GM12878 (cell line): Measurements from ENCODE around the gene SECTM1. TPM values are rescaled to one million over a fixed set of nuclear protein-coding genes. Genes with fewer than 3 reads are reported as not detected.

Experiments
- ATAC-seq: fragments of 200-7000 bp; cut with Tn5 transposase; 3 replicates; pipeline ENCODE4 v1.9.1; 2020; ENCODE audit warnings: mild to moderate bottlenecking, moderate library complexity
- BruUV-seq: library from RNA; stranded (reverse); fragments of 400-500 nt; replicated peaks from 2 replicates; lab custom pipeline; 2021; lab: Mats Ljungman, UMichigan
- CTCF ChIA-PET: fragments of 300-600 bp; sonication (Branson Sonifier 250); formaldehyde crosslinking; extraction: SDS; loops from one replicate; lab custom pipeline; 2021; ENCODE audit warnings: inconsistent platforms; lab: Yijun Ruan, JAX
- POLR2A ChIA-PET: fragments of 350-600 bp; formaldehyde crosslinking; extraction: SDS; loops from one replicate; lab custom pipeline; 2021; ENCODE audit warnings: inconsistent platforms; lab: Charles Lee
- RAD21 ChIA-PET: fragments of 300-600 bp; sonication (Branson Sonifier 250); formaldehyde crosslinking; loops from one replicate; lab custom pipeline; 2023; ENCODE audit warnings: antibody characterized with exemption; ENCODE audit not compliant: unreplicated experiment; lab: Charles Lee
- SMC1A ChIA-PET: fragments of 300-600 bp; sonication (Branson Sonifier 250); formaldehyde crosslinking; loops from one replicate; lab custom pipeline; 2023; ENCODE audit not compliant: unreplicated experiment, uncharacterized antibody; lab: Charles Lee
- DNase-seq: peaks from one replicate; pipeline ENCODE4 v3.0.0-alpha.2; 2011; ENCODE audit warnings: low read depth, low spot score
- FAIRE-seq: peaks from 3 replicates; lab custom pipeline; 2011; peaks lifted over from hg19 to GRCh38; lab: Jason Lieb, UNC
- H2AFZ ChIP-seq: 2 replicates; pipeline ENCODE4 v1.6.0; 2011; ENCODE audit warnings: low read depth, low read length, control low read depth; ENCODE audit not compliant: control insufficient read depth
- H3K27ac ChIP-seq: 2 replicates; pipeline ENCODE4 v1.5.1; 2011; ENCODE audit warnings: control low read depth; ENCODE audit not compliant: control insufficient read depth, insufficient read depth
- H3K27me3 ChIP-seq, 2 experiments: replicated peaks in 1 of 2; 2 replicates each; pipeline versions ENCODE4 v1.6.0 to v1.6.1; 2011; ENCODE audit warnings: low read length in 1 of 2; ENCODE audit not compliant: control insufficient read depth in 2 of 2, insufficient read depth in 2 of 2
- H3K36me3 ChIP-seq, 2 experiments: 2 replicates each; pipeline ENCODE4 v1.5.1; 2011; ENCODE audit warnings: low read length in 1 of 2; ENCODE audit not compliant: control insufficient read depth in 2 of 2, insufficient read depth in 2 of 2
- H3K4me1 ChIP-seq: 2 replicates; pipeline ENCODE4 v1.6.1; 2011; ENCODE audit warnings: mild to moderate bottlenecking, low read length, moderate library complexity, mixed read lengths; ENCODE audit not compliant: control insufficient read depth, insufficient read depth
- H3K4me2 ChIP-seq: 2 replicates; pipeline ENCODE4 v1.6.0; 2011; ENCODE audit warnings: control low read depth; ENCODE audit not compliant: control insufficient read depth, insufficient read depth
- H3K4me3 ChIP-seq: fragments of 200-600 bp; sonication (generic); 2 replicates; pipeline ENCODE4 v1.5.1; 2016
- H3K79me2 ChIP-seq: 2 replicates; pipeline ENCODE4 v1.6.0; 2011; ENCODE audit warnings: low read length; ENCODE audit not compliant: control insufficient read depth, insufficient read depth
- H3K9ac ChIP-seq: 2 replicates; pipeline ENCODE4 v1.8.0; 2011; ENCODE audit warnings: low read length, control low read depth, mixed read lengths; ENCODE audit not compliant: control insufficient read depth, insufficient read depth
- H3K9me3 ChIP-seq: replicated peaks from 3 replicates; pipeline ENCODE4 v1.5.1; 2011; ENCODE audit warnings: mild to moderate bottlenecking, low read length; ENCODE audit not compliant: control insufficient read depth, insufficient read depth
- H4K20me1 ChIP-seq: 2 replicates; pipeline ENCODE4 v1.6.0; 2011; ENCODE audit not compliant: control insufficient read depth, insufficient read depth
- CBX5 ChIP-seq: sonication (generic); IDR thresholded peaks from 2 replicates; pipeline ENCODE4 v1.6.1; 2016; ENCODE audit warnings: low read depth, moderate library complexity, mild to moderate bottlenecking, inconsistent platforms
- GATAD2B ChIP-seq: fragments of 450-650 bp; conservative IDR thresholded peaks from 2 replicates; pipeline ENCODE4 v1.6.1; 2017; ENCODE audit warnings: low read depth, mild to moderate bottlenecking, moderate library complexity
- IKZF1 ChIP-seq: fragments of 450-650 bp; conservative IDR thresholded peaks from 2 replicates; pipeline ENCODE4 v1.6.1; 2017; ENCODE audit warnings: antibody characterized with exemption, mild to moderate bottlenecking
- NR2C1 ChIP-seq: fragments of 450-650 bp; IDR thresholded peaks from 2 replicates; pipeline ENCODE4 v1.6.1; 2017; ENCODE audit warnings: antibody characterized with exemption, mild to moderate bottlenecking, moderate library complexity
- PAX8 ChIP-seq: fragments of 450-650 bp; IDR thresholded peaks from 2 replicates; pipeline ENCODE4 v1.6.1; 2017; ENCODE audit warnings: mild to moderate bottlenecking, moderate library complexity
- POLR2AphosphoS5 ChIP-seq: IDR thresholded peaks from 2 replicates; pipeline ENCODE4 v1.6.1; 2011; ENCODE audit warnings: mild to moderate bottlenecking, low read length, inconsistent platforms
- SUZ12 ChIP-seq: fragments of 200-600 bp; sonication (generic); IDR thresholded peaks from one replicate; pipeline ENCODE4 v1.6.1; 2018; ENCODE audit warnings: antibody characterized with exemption, mild to moderate bottlenecking; ENCODE audit not compliant: unreplicated experiment
- ZBTB40 ChIP-seq: fragments of 450-650 bp; IDR thresholded peaks from 2 replicates; pipeline ENCODE4 v1.6.1; 2016; ENCODE audit warnings: mild to moderate bottlenecking, moderate library complexity, borderline replicate concordance
- ZNF274 ChIP-seq: IDR thresholded peaks from one replicate; pipeline ENCODE4 v1.8.0; 2011; ENCODE audit not compliant: insufficient read length, insufficient read depth
- WGBS: methylation state at CpG from one replicate; pipeline ENCODE4 v1.1.6; 2016; ENCODE audit warnings: low lambda C conversion rate; ENCODE audit not compliant: insufficient replicate concordance, insufficient coverage; ENCODE audit errors: missing lambda C conversion rate; 5-methylcytosine and 5-hydroxymethylcytosine counted together
- in situ Hi-C: fragments of 300-500 bp; cut with MboI; formaldehyde crosslinking; loops from 9 replicates; pipeline ENCODE4 v1.14.3; 2018; ENCODE audit warnings: mixed read lengths
- intact Hi-C: fragments of 100-400 bp; cut with micrococcal nuclease; formaldehyde crosslinking; loops from one replicate; pipeline ENCODE4 v1.14.2; 2022; ENCODE audit not compliant: unreplicated experiment
- polyA plus RNA-seq, 11 experiments: library from polyadenylated mRNA; depleted of rRNA in 4 of 11; unstranded in 6 of 11; stranded (reverse) in 5 of 11; fragments of >200 nt; fragmentation: Nextera tagmentation in 4 of 11; fragmentation: Illumina TruSeq in 1 of 11; extraction: Ambion mirVana in 4 of 11; extraction: Trizol in 1 of 11; gene quantifications; 1 replicate in 1 of 11; 2 replicates in 10 of 11; pipeline versions ENCODE4 v1.2.1 to v1.2.3, GENCODE V29; 2011 to 2016; ENCODE audit warnings: inconsistent platforms in 2 of 11, missing spikeins in 2 of 11, low read depth in 1 of 11
- total RNA-seq, 4 experiments: library from RNA; depleted of rRNA in 3 of 4; stranded (reverse); fragments of >200 nt in 3 of 4; fragmentation: Illumina TruSeq in 1 of 4; extraction: Trizol in 1 of 4; gene quantifications; 2 replicates each; pipeline versions ENCODE4 v1.2.1 to v1.2.3, GENCODE V29; 2013 to 2021

SECTM1 gene
- total and polyA plus RNA-seq, 10 of the 15 experiments (the other 5 are each of a cell fraction or from before 2014, with no cell fraction given) = 0.10 to 0.13 (median 0.12) TPM; not detected in 7

- DNase-seq = no peak
- TF ChIP-seq GATAD2B (no peak), POLR2AphosphoS5 (no peak), ZBTB40 (no peak), NR2C1 (no peak), IKZF1 (no peak), SUZ12 (no peak), ZNF274 (no peak), PAX8 (no peak), CBX5 (no peak)
- Histone ChIP-seq H3K9me3 (no peaks in the 10 kb centered on the region), H3K9ac (no peak overlapping the region), H3K36me3 (no peaks in the 10 kb centered on the region), H3K79me2 (no peaks in the 10 kb centered on the region), H3K4me1 (peaks cover 19% of the 10 kb centered on the region), H4K20me1 (no peaks in the 10 kb centered on the region), H3K4me3 (no peak overlapping the region), H3K27me3 (no peaks in the 10 kb centered on the region), H2AFZ (no peak overlapping the region), H3K4me2 (no peak overlapping the region), H3K27ac (no peak overlapping the region)
- ChIA-PET SMC1A (no interaction called here), CTCF (no interaction called here), RAD21 (interaction anchor here (0.6 kb wide), 1 partner anchor 39 kb away, joined by 3 read pairs; no protein-coding TSS in a partner anchor), POLR2A (no interaction called here)
- 47% methylated on average over 4 of the region's 7 CpGs for WGBS
- ATAC-seq = no peak
- no TSS peak for BruUV-seq
- no peak for FAIRE-seq
- in situ Hi-C loops = loop anchor here (5.0 kb wide), 2 partner anchors 52 to 197 kb away; no protein-coding TSS in a partner anchor
- intact Hi-C loops = loop anchor here (5.0 kb wide), 1 partner anchor 137 kb away; no protein-coding TSS in a partner anchor
Observed at GRCh38 chr17:82354804-82355308, 21.3 kb upstream of the SECTM1 start.
